Mesendoderm (in vitro differentiated cells): ENCODE data around the gene TK1.

Source experiments
- DNase-seq: peaks from one replicate; pipeline ENCODE4 v3.0.0; 2013
- H2AK5ac ChIP-seq: 2 replicates; pipeline ENCODE4 v1.6.1; 2013; ENCODE audit warnings: low read length, inconsistent platforms
- H2BK120ac ChIP-seq: 2 replicates; pipeline ENCODE4 v1.6.1; 2013; ENCODE audit warnings: low read depth, mild to moderate bottlenecking, low read length, moderate library complexity, mixed read lengths
- H2BK15ac ChIP-seq: replicated peaks from 2 replicates; pipeline ENCODE4 v1.6.1; 2013; ENCODE audit warnings: low read depth, mild to moderate bottlenecking, moderate library complexity
- H2BK5ac ChIP-seq: 2 replicates; pipeline ENCODE4 v1.6.1; 2013; ENCODE audit warnings: low read length, inconsistent platforms
- H3K18ac ChIP-seq: 2 replicates; pipeline ENCODE4 v1.6.1; 2013; ENCODE audit warnings: mild to moderate bottlenecking, low read length, mixed read lengths
- H3K23ac ChIP-seq: one replicate; pipeline ENCODE4 v1.6.1; 2013; ENCODE audit warnings: low read length
- H3K27ac ChIP-seq: 2 replicates; pipeline ENCODE4 v1.5.1; 2013; ENCODE audit warnings: low read depth, mild to moderate bottlenecking, inconsistent platforms, low read length, moderate library complexity
- H3K27me3 ChIP-seq: 2 replicates; pipeline ENCODE4 v1.6.1; 2013; ENCODE audit warnings: low read length, control low read depth, mild to moderate bottlenecking, inconsistent platforms; ENCODE audit not compliant: insufficient read depth, poor library complexity
- H3K36me3 ChIP-seq: 2 replicates; pipeline ENCODE4 v1.6.1; 2013; ENCODE audit warnings: low read length, inconsistent platforms; ENCODE audit not compliant: control insufficient read depth, insufficient read depth
- H3K4ac ChIP-seq: one replicate; pipeline ENCODE4 v1.6.1; 2013; ENCODE audit warnings: low read depth, mild to moderate bottlenecking, low read length, moderate library complexity
- H3K4me1 ChIP-seq: 2 replicates; pipeline ENCODE4 v1.6.1; 2013; ENCODE audit warnings: low read depth, low read length, inconsistent platforms; ENCODE audit not compliant: control insufficient read depth
- H3K4me2 ChIP-seq: 2 replicates; pipeline ENCODE4 v1.6.1; 2013; ENCODE audit warnings: low read length
- H3K4me3 ChIP-seq: 2 replicates; pipeline ENCODE4 v1.5.1; 2013; ENCODE audit warnings: mild to moderate bottlenecking, low read length
- H3K56ac ChIP-seq: one replicate; pipeline ENCODE4 v1.6.1; 2013; ENCODE audit warnings: low read length
- H3K79me1 ChIP-seq: 2 replicates; pipeline ENCODE4 v1.6.1; 2013; ENCODE audit warnings: low read length, inconsistent platforms
- H3K79me2 ChIP-seq: 2 replicates; pipeline ENCODE4 v1.6.1; 2013; ENCODE audit warnings: mild to moderate bottlenecking, low read length; ENCODE audit not compliant: control insufficient read depth, insufficient read depth
- H3K9ac ChIP-seq: 2 replicates; pipeline ENCODE4 v1.6.1; 2013; ENCODE audit warnings: low read length, inconsistent platforms
- H4K5ac ChIP-seq: one replicate; pipeline ENCODE4 v1.6.1; 2013; ENCODE audit warnings: low read length
- H4K8ac ChIP-seq: one replicate; pipeline ENCODE4 v1.6.1; 2013; ENCODE audit warnings: low read depth, mild to moderate bottlenecking, control low read depth, low read length, moderate library complexity
- WGBS: extraction: QIAGEN DNeasy Blood & Tissue Kit; methylation state at CpG from one replicate; pipeline ENCODE4 v1.1.7; 2013; ENCODE audit warnings: low lambda C conversion rate, missing lambda C conversion rate; ENCODE audit not compliant: insufficient coverage; ENCODE audit errors: extremely low coverage; 5-methylcytosine and 5-hydroxymethylcytosine counted together

The TK1 gene

GRCh38 chr17:78227455-78227916, 40.6 kb upstream of the TK1 start:
- no peaks in the 10 kb centered on the region for H3K79me1 ChIP-seq
- H2BK5ac ChIP-seq, result no peak overlapping the region
- H2BK120ac ChIP-seq, result no peak overlapping the region
- no peak overlapping the region for H3K18ac ChIP-seq
- H3K4ac ChIP-seq, result no peak overlapping the region
- peaks cover 8% of the 10 kb centered on the region for H3K27me3 ChIP-seq
- no peak overlapping the region for H3K27ac ChIP-seq
- DNase-seq, result no peak
- peaks cover 2% of the 10 kb centered on the region for H3K36me3 ChIP-seq
- H4K5ac ChIP-seq, result no peak overlapping the region
- H3K9ac ChIP-seq, result no peak overlapping the region
- H4K8ac ChIP-seq, result no peak overlapping the region
- H3K79me2 ChIP-seq, result no peaks in the 10 kb centered on the region
- no peaks in the 10 kb centered on the region for H3K4me1 ChIP-seq
- H3K4me2 ChIP-seq, result no peak overlapping the region
- no CpG with 5 or more reads among the region's 10 CpGs for WGBS
- H2BK15ac ChIP-seq, result no peak overlapping the region
- no peak overlapping the region for H2AK5ac ChIP-seq
- H3K4me3 ChIP-seq, result no peak overlapping the region
- H3K56ac ChIP-seq, result no peak overlapping the region
- no peak overlapping the region for H3K23ac ChIP-seq

- Histone ChIP-seq H3K79me2 (no peaks in the 10 kb centered on the region), H2BK15ac (no peak overlapping the region), H3K4me1 (no peaks in the 10 kb centered on the region), H3K36me3 (peaks cover 2% of the 10 kb centered on the region), H4K8ac (no peak overlapping the region), H3K9ac (no peak overlapping the region), H3K4ac (no peak overlapping the region), H2BK120ac (no peak overlapping the region), H3K27ac (no peak overlapping the region), H3K56ac (no peak overlapping the region), H3K27me3 (peaks cover 8% of the 10 kb centered on the region), H3K4me2 (no peak overlapping the region), H2AK5ac (no peak overlapping the region), H3K23ac (no peak overlapping the region), H2BK5ac (no peak overlapping the region), H3K18ac (no peak overlapping the region), H3K79me1 (no peaks in the 10 kb centered on the region), H4K5ac (no peak overlapping the region), H3K4me3 (no peak overlapping the region)
- no peak for DNase-seq
- WGBS, result no CpG with 5 or more reads among the region's 20 CpGs
Observed at GRCh38 chr17:78226759-78227454, 40.1 kb upstream of the TK1 start.

DNA sequence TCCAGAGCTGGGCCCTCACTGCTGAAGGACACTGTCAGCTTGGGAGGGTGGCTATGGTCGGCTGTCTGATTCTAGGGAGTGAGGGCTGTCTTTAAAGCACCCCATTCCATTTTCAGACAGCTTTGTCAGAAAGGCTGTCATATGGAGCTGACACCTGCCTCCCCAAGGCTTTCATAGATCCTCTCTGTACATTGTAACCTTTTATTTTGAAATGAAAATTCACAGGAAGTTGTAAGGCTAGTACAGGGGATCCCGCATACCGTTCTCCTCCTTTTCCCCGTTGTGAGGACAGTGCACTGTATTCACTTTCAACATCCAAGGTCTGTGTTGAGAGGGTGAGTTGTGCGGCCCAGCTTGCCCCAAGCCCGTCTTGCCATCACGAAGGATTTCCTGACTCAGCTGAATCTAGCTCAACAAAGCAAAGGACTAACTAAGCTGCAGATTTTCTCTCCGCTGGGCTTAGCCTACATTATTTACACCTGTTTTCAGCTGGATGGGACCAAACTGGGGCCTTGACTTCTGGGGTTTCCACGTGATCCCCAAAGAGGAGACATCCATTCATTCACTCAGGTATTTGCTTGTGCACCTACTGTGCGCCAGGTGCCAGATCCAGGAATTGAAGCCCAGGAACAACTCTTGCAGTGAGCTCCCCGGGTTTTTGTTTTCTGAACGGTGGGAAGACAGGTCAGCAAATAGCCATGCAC, 39.4 kb upstream of the TK1 start:
- no peak overlapping the region for H3K4ac ChIP-seq
- H3K23ac ChIP-seq, result no peak overlapping the region
- no peak overlapping the region for H3K27ac ChIP-seq
- no peaks in the 10 kb centered on the region for H3K79me2 ChIP-seq
- no peak overlapping the region for H2BK120ac ChIP-seq
- H3K79me1 ChIP-seq, result no peaks in the 10 kb centered on the region
- no peak overlapping the region for H3K56ac ChIP-seq
- H2BK15ac ChIP-seq, result no peak overlapping the region
- peaks cover 4% of the 10 kb centered on the region for H3K27me3 ChIP-seq
- no peak overlapping the region for H3K18ac ChIP-seq
- no peaks in the 10 kb centered on the region for H3K4me1 ChIP-seq
- no peak overlapping the region for H4K5ac ChIP-seq
- no peak overlapping the region for H4K8ac ChIP-seq
- no peak overlapping the region for H3K9ac ChIP-seq
- H2AK5ac ChIP-seq, result no peak overlapping the region
- no peak for DNase-seq
- H3K4me2 ChIP-seq, result no peak overlapping the region
- no peak overlapping the region for H3K4me3 ChIP-seq
- no CpG with 5 or more reads among the region's 12 CpGs for WGBS
- no peak overlapping the region for H2BK5ac ChIP-seq
- peaks cover 2% of the 10 kb centered on the region for H3K36me3 ChIP-seq

GRCh38 chr17:78225088-78225865, 38.4 kb upstream of the TK1 start:
- no peak overlapping the region for H2AK5ac ChIP-seq
- no peak overlapping the region for H3K23ac ChIP-seq
- H4K5ac ChIP-seq, result no peak overlapping the region
- no peak overlapping the region for H4K8ac ChIP-seq
- H3K56ac ChIP-seq, result no peak overlapping the region
- DNase-seq, result no peak
- no peak overlapping the region for H2BK5ac ChIP-seq
- H3K79me2 ChIP-seq, result no peaks in the 10 kb centered on the region
- H3K4me2 ChIP-seq, result no peak overlapping the region
- H3K4me1 ChIP-seq, result no peaks in the 10 kb centered on the region
- H3K36me3 ChIP-seq, result peaks cover 4% of the 10 kb centered on the region
- no peak overlapping the region for H3K4ac ChIP-seq
- H3K18ac ChIP-seq, result no peak overlapping the region
- no peak overlapping the region for H3K4me3 ChIP-seq
- H3K27me3 ChIP-seq, result no peaks in the 10 kb centered on the region
- no peak overlapping the region for H3K27ac ChIP-seq
- no peak overlapping the region for H3K9ac ChIP-seq
- WGBS, result no CpG with 5 or more reads among the region's 16 CpGs
- H2BK120ac ChIP-seq, result no peak overlapping the region
- H2BK15ac ChIP-seq, result no peak overlapping the region
- no peaks in the 10 kb centered on the region for H3K79me1 ChIP-seq

DNA sequence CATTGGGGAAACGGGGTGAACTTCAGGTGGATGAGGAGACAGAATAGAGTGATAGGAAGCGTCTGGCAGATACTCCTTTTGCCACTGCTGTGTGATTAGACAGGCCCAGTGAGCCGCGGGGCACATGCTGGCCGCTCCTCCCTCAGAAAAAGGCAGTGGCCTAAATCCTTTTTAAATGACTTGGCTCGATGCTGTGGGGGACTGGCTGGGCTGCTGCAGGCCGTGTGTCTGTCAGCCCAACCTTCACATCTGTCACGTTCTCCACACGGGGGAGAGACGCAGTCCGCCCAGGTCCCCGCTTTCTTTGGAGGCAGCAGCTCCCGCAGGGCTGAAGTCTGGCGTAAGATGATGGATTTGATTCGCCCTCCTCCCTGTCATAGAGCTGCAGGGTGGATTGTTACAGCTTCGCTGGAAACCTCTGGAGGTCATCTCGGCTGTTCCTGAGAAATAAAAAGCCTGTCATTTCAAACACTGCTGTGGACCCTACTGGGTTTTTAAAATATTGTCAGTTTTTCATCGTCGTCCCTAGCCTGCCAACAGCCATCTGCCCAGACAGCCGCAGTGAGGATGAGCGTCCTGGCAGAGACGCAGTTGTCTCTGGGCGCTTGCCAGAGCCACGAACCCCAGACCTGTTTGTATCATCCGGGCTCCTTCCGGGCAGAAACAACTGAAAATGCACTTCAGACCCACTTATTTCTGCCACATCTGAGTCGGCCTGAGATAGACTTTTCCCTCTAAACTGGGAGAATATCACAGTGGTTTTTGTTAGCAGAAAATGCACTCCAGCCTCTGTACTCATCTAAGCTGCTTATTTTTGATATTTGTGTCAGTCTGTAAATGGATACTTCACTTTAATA, 37.6 kb upstream of the TK1 start:
- H4K8ac ChIP-seq, result no peak overlapping the region
- no peak for DNase-seq
- no peak overlapping the region for H4K5ac ChIP-seq
- no peaks in the 10 kb centered on the region for H3K27me3 ChIP-seq
- peaks cover 4% of the 10 kb centered on the region for H3K36me3 ChIP-seq
- no CpG with 5 or more reads among the region's 27 CpGs for WGBS
- H3K4ac ChIP-seq, result no peak overlapping the region
- H3K4me2 ChIP-seq, result no peak overlapping the region
- no peak overlapping the region for H2BK15ac ChIP-seq
- no peak overlapping the region for H3K18ac ChIP-seq
- H3K9ac ChIP-seq, result no peak overlapping the region
- no peak overlapping the region for H2AK5ac ChIP-seq
- no peak overlapping the region for H2BK120ac ChIP-seq
- H3K4me3 ChIP-seq, result no peak overlapping the region
- no peaks in the 10 kb centered on the region for H3K79me2 ChIP-seq
- peaks cover 1% of the 10 kb centered on the region for H3K79me1 ChIP-seq
- no peaks in the 10 kb centered on the region for H3K4me1 ChIP-seq
- no peak overlapping the region for H3K27ac ChIP-seq
- no peak overlapping the region for H3K56ac ChIP-seq
- no peak overlapping the region for H2BK5ac ChIP-seq
- no peak overlapping the region for H3K23ac ChIP-seq
